SK-N-SH (cell line): ENCODE data around the gene ATP11C.

Experiments used
- EP300 ChIP-seq, 2 experiments: IDR thresholded peaks; 2 replicates each; pipeline versions ENCODE4 v1.4.0 to v1.6.1; 2012; ENCODE audit warnings: borderline replicate concordance in 1 of 2, low read depth in 1 of 2, low read length in 1 of 2
- GABPA ChIP-seq: IDR thresholded peaks from 2 replicates; pipeline ENCODE4 v1.4.0; 2012; ENCODE audit warnings: low read depth, mild to moderate bottlenecking
- GATA2 ChIP-seq: sonication (generic); formaldehyde crosslinking; IDR thresholded peaks from 2 replicates; pipeline ENCODE4 v1.5.0; 2020; ENCODE audit warnings: mild to moderate bottlenecking, missing genetic modification reagents
- MAX ChIP-seq: IDR thresholded peaks from 2 replicates; pipeline ENCODE4 v1.4.0; 2012; ENCODE audit warnings: low read depth
- POLR2AphosphoS5 ChIP-seq: IDR thresholded peaks from 2 replicates; pipeline ENCODE4 v1.6.1; 2012; ENCODE audit warnings: low read depth, low read length
- RFX5 ChIP-seq: IDR thresholded peaks from 2 replicates; pipeline ENCODE4 v1.6.1; 2012; ENCODE audit warnings: mild to moderate bottlenecking, improper control_type of control experiment, low read length
- SMC3 ChIP-seq: IDR thresholded peaks from 2 replicates; pipeline ENCODE4 v1.6.1; 2012; ENCODE audit warnings: low read depth, low read length, improper control_type of control experiment
- YY1 ChIP-seq: IDR thresholded peaks from 2 replicates; pipeline ENCODE4 v1.4.0; 2012; ENCODE audit warnings: low read depth, mild to moderate bottlenecking
- TF ChIP-seq, protein P1 (sequence below): fragments of 200-600 bp; sonication (generic); IDR thresholded peaks from 2 replicates; pipeline ENCODE4 v1.6.1; 2017; ENCODE audit warnings: antibody characterized with exemption, mild to moderate bottlenecking, moderate library complexity

DNA sequence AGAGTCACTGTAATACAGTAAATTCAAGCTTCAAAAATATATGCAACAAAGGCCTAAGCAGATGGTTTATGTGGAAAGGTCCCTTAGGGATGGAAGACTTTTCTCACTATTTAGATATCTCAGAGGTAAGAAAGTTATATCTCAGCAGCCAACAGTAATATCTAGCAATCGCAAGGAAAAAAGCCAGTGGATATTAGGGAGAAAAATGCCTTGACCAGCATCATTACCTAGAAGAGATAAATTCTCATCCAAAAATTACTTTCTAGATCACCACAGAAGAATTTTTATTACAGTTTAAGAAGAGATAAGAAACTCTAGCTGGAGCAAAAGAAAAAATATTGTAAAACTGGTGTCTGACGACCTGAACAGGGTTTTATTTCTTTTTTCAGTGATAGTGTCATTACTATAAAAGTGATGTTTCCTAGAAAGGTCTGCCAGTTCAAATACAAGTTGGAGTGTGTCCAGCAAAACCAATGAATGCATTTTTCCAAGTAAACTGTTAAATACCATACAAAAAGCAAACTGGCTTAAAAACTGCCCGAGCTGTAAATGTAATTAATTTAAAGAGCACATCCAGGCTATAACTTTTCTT is 100.0 kb downstream of the ATP11C start:
- TF ChIP-seq MAX (no peak), SMC3 (no peak), RFX5 (no peak), YY1 (no peak), EP300 (IDR thresholded peaks at IDR 0.05; ENCODE audit: borderline replicate concordance in 1 of 2, low read depth in 1 of 2, low read length in 1 of 2) (no peak), POLR2AphosphoS5 (no peak), GABPA (no peak), GATA2 (CRISPR knock-in tag) (no peak)
- TF ChIP-seq, protein P1, sequence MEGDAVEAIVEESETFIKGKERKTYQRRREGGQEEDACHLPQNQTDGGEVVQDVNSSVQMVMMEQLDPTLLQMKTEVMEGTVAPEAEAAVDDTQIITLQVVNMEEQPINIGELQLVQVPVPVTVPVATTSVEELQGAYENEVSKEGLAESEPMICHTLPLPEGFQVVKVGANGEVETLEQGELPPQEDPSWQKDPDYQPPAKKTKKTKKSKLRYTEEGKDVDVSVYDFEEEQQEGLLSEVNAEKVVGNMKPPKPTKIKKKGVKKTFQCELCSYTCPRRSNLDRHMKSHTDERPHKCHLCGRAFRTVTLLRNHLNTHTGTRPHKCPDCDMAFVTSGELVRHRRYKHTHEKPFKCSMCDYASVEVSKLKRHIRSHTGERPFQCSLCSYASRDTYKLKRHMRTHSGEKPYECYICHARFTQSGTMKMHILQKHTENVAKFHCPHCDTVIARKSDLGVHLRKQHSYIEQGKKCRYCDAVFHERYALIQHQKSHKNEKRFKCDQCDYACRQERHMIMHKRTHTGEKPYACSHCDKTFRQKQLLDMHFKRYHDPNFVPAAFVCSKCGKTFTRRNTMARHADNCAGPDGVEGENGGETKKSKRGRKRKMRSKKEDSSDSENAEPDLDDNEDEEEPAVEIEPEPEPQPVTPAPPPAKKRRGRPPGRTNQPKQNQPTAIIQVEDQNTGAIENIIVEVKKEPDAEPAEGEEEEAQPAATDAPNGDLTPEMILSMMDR: no peak
